HG03097 (cell line): ENCODE measurements around the gene STXBP1.

Source experiments
- ATAC-seq: cut with Tn5 transposase; IDR thresholded peaks from one replicate; pipeline ENCODE4 v1.9.1; 2021; ENCODE audit not compliant: unreplicated experiment, low FRiP score

Gene STXBP1

GRCh38 chr9:127711226-127711701, 99.2 kb downstream of the STXBP1 start:
- ATAC-seq, result no peak

- no peak for ATAC-seq
Observed at GRCh38 chr9:127711831-127712274, 99.8 kb downstream of the STXBP1 start.

- no peak for ATAC-seq
Observed at GRCh38 chr9:127712371-127712770, 100.3 kb downstream of the STXBP1 start.

- ATAC-seq, result no peak
Observed at GRCh38 chr9:127712867-127713266, 100.8 kb downstream of the STXBP1 start.

GRCh38 chr9:127714020-127714750, 102.1 kb downstream of the STXBP1 start:
- no peak for ATAC-seq

GRCh38 chr9:127714951-127715469, 102.9 kb downstream of the STXBP1 start:
- no peak for ATAC-seq

- peak; percentile 96 for ATAC-seq
Observed at GRCh38 chr9:127715470-127716337, 103.6 kb downstream of the STXBP1 start, which contains the start of the genes PTRH1 and TTC16. PTRH1 (minus strand) TSS chr9:127715663; CDS start chr9:127715639, 24 bp downstream. TTC16 (plus strand) TSS chr9:127716079; CDS start chr9:127716146, 67 bp downstream.

GRCh38 chr9:127716412-127716811, 104.3 kb downstream of the STXBP1 start:
- ATAC-seq, result no peak

GRCh38 chr9:127717766-127718165, 105.7 kb downstream of the STXBP1 start:
- ATAC-seq, result no peak

GRCh38 chr9:127720031-127720864, 108.2 kb downstream of the STXBP1 start:
- no peak for ATAC-seq

- ATAC-seq, result no peak
Observed at GRCh38 chr9:127720865-127721227, 108.8 kb downstream of the STXBP1 start.

GRCh38 chr9:127721391-127721821, 109.3 kb downstream of the STXBP1 start:
- no peak for ATAC-seq

- no peak for ATAC-seq
Observed at GRCh38 chr9:127722055-127722745, 110.1 kb downstream of the STXBP1 start.

GRCh38 chr9:127723013-127723412, 110.9 kb downstream of the STXBP1 start:
- ATAC-seq, result no peak

- no peak for ATAC-seq
Observed at GRCh38 chr9:127723444-127723843, 111.4 kb downstream of the STXBP1 start.

- ATAC-seq, result no peak
Observed at GRCh38 chr9:127724012-127724411, 111.9 kb downstream of the STXBP1 start.

GRCh38 chr9:127726871-127727270, 114.8 kb downstream of the STXBP1 start:
- no peak for ATAC-seq

- no peak for ATAC-seq
Observed at GRCh38 chr9:127728808-127729207, 116.7 kb downstream of the STXBP1 start.

- no peak for ATAC-seq
Observed at GRCh38 chr9:127729522-127730256, 117.6 kb downstream of the STXBP1 start.
